Activated naive CD8-positive, alpha-beta T cell treated with anti-CD3 and anti-CD28 coated beads, Interleukin-2, amount 50 U/mL, for 16 hours (primary cell): ENCODE measurements around the gene PREX1.

ENCODE experiments used
- DNase-seq: peaks from one replicate; pipeline ENCODE4 v3.0.0-alpha.2; 2020; ENCODE audit warnings: low read depth, low spot score

Gene PREX1

DNA sequence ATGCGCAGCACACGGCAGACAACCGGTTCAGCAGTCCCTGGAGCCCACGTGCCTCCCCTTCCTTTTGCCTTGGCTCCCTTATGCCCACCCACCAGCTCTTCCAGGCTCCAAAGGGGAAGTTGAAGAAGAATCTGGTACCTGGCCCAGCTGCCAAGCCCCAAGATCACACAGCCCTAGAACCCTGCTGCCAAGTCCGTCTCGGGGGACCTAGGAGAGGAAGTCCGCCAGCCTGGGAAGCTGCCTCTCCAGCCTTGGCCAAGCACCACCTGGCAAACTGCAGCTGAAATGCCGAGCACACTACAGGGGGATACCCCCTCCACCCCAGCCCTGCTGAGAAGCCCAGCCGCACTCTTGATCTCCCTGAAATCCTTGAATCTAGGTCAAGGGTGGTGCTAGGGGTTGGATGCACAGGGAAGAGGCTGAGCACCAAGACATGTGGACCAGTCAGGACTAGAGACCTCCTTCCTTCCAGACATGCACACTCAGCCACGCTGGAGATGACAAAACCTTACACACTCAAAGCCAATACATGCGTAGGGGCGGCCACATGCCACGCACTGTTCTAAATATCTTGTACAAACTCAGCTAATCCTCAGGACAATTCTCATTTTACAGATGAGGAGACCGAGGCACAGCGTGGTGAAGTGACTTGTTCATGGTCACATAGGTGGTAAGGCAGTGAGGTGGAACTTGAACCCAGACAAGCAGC lies 124.1 kb downstream of the PREX1 start:
- no peak for DNase-seq

DNA sequence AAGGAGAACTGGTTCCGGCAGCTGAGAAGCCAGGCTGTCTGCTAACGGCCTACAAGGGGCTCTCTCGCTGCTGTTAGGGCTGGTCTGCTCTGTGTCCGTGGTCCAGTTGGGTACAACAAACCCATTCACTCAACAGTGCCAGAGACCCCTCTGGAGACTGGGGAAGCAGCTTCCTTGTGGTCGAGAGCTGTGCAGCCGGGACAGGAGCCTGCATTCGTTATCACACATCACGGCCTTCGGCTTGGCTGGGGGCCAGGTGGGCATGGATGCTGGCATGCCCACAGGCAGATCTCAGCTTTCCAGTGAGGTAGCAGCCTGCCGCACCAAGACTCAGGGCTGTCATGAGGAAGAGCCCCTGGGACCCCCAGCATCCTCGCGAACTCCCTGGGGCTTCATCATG lies 124.7 kb downstream of the PREX1 start:
- DNase-seq, result no peak

DNA sequence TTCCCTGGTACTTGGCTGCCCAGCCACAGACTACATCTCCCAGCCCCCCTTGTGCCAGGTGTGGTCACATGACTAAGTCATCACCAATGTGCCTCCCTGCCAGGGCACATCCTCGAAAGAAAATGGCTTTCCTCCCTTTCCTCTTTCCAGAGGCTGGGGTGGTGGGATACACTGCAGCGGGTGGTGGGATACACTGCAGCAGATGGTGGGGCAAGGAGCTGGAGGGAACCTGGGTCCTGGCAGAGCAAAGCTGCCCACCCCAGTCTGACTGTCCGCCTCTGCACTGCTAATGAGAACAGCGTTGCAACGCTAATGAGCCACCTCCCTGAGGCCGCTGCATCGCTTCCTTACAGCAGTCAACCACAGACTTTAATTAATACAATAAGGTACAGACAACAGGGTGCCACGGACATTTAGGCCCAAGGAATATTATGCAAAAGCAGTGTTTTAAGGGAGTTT lies 125.3 kb downstream of the PREX1 start:
- DNase-seq, result no peak

DNA sequence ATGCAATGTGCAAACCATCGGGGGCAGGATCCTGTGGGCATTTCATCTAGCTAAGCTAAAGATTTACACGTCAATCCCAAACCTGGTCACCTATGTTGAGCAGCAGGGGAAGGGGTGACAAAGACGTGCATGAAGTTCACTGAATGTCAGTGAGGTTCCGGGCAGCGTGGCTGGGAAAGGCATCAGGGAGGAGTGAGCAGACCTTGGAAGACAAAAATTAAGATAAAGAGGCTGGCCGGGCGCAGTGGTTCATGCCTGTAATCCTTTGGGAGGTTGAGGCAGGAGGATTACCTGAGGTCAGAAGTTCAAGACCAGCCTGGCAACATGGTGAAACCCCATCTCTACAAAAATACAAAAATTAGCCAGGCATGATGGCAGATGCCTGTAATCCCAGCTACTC lies 126.1 kb downstream of the PREX1 start:
- DNase-seq, result no peak

DNA sequence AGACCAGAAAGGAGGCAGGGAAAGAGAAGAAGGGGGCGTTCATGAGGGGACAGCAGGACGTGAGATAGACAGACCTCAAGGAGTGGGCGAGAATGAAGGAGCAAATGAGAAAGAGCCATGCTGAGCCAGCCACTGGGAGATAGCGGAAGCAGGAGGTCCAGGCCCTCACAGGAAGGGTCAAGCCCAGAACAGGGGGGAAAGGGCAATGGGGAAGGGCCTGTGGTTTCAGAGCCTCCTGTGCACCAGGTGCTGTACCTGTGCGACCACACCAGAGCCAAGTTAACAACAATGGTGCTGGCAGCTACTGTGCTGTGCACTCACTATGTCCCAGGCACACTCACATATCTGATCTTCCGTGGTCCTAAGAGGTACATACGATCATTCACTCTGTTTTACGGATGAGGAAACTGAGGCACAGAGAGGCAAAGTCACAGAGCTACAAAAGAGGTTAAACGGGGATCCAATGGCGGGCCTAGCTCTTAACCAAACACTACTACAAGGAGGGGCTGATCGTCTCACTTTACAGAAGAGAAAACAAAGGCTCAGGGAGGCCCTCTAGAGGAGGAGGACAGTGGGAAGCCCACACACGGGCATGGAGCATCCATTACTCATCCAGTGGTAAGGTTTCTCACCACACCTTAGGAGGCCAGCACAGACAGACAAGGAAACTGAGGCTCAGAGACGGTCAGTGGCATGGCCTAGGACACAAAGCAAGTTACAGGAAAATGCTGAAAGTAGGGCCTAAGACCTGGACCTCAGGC lies 129.1 kb downstream of the PREX1 start:
- DNase-seq, result no peak

DNA sequence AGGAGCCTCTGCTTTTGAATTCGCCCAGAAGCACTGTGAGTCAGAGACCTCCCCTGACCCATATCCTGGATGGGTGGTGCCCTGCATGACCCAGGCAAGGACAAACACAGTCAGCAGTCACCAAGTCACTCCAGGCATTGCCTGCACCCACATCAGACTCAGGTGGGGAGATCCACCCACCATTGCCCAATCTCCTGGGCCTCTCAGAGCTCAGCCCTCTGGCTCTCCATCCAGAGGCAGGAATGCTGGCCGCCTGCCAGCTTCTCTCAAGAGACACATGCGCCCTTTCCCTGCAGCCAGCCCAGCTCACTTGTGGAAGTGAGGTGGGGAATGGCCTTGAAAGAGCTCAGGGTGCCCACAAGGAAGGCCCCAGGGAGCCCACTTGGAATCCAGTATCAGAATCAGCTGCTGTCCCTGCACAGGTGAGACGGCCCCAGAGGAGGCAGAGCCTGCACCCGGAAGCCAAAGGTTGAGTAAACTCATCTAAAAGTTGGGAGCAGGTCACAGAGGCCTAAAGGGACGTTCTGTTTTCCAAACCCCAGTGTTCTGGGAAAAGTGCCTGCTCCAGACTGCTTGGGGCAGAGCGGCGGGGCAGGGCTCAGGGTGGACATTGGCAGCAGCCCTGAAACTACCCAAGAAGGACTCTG lies 129.8 kb downstream of the PREX1 start:
- no peak for DNase-seq

DNA sequence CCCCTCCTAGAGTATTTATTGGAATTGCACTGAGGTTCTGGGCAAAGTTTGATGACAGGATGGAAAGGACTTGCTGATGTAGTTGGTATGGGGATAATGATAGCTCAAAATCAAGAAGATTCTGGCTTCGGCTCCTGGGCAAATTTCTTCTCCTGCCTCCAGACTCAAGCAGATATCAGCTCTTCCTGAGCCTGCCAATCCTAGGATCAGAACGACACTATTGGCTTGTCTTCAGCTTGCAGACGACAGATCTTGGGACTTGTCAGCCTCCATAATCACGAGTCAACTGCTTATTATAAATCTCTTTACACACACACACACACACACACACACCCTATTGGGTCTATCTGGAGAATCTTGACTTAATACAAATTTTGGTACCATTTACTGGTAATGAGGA lies 131.1 kb downstream of the PREX1 start:
- DNase-seq, result no peak

DNA sequence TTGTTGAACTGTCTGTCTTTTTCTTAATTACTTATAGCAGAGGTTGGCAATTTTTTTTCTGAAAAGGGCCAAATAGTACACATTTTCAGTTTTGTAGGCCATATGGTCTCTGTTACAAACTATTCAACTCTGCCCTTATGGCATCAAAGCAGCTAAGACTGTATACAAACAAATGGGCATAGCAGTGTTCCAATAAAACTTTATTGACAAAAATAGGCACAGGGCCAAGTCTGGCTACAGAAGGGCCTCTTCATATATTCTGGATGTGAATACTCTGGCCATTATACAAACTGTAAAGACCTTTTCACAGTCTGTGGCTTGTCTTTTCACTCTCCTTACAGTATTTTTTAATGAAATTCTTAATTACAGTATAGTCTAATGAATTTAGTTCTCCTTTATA lies 132.1 kb downstream of the PREX1 start:
- DNase-seq, result no peak

DNA sequence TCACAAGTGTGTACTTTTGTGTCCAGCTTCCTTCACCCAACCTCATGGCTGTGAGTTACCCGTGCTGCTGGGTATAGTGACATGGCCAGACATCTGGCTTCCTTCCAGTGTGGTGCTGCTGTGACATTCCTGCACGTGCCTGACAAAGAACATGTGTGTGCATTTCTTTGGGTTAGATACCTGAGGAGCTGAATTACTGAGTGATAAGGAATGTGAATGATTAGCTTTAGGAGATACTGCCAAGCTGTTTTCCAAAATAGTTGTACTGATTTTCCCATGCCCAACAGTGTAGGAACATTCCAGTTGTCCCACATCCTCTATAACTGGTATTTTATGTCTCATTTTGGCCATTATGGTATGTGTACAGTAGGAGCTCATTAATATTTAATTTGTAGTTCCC lies 132.5 kb downstream of the PREX1 start:
- no peak for DNase-seq

DNA sequence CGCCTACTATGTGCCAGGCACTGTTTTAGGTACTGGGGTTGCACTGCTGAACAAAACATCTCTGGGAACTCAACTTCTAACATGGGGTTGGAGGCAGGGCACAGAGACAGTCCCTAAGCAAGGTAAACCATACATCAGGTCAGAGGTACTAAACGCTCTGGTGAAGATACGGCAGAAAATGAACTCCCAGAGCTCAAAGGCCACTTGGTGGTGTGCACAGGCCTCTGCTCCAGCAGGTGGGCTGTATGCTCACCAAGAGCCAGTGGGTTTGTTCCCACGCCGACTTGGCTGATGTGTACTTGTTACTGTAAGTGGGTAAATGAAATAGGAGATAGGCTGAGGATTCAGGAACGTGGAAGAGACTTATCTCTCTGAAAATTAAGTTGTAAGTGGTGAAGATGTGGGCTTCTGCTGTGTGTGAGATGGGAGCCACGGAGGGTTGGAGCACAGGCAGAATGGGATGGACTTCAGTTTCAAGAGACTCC lies 133.4 kb downstream of the PREX1 start:
- DNase-seq, result no peak

DNA sequence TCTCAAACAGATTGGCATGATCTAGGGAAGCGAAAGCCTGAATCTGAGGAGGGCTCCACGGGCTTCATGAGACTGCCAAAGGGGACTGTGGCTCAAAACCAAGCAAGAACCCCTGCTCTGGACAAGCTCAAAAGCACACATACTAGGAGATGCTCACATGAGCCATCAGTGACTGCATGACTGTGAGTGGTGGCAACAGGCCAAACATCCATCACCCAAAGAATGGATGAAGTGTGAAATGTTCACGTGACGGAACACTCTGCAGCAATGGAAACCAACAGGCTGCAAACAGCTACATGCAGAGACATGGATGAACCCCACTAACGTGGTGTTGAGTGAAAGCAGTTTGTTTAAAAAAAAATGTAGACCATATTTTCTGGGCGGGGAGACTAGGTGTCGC lies 136.3 kb downstream of the PREX1 start:
- DNase-seq, result no peak

DNA sequence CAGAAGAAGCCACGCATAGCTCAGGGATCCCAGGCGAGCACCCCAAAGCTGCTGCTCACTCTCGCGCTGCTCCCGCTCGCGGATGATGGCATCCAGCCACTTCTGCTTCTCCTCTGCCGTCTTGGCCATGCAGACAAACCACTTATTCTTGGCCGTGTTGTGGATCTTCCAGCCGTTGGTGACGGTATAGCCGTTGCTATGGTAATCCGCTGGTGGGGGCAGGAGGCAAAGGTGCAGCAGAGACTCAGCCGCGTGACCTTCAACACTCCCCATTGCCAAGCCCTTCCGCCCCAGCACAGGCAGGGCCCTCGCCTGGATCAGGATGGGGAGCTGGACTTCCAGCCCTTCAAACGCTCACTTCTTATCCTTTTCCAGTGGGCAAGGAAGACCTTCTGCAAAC lies 136.9 kb downstream of the PREX1 start:
- no peak for DNase-seq

DNA sequence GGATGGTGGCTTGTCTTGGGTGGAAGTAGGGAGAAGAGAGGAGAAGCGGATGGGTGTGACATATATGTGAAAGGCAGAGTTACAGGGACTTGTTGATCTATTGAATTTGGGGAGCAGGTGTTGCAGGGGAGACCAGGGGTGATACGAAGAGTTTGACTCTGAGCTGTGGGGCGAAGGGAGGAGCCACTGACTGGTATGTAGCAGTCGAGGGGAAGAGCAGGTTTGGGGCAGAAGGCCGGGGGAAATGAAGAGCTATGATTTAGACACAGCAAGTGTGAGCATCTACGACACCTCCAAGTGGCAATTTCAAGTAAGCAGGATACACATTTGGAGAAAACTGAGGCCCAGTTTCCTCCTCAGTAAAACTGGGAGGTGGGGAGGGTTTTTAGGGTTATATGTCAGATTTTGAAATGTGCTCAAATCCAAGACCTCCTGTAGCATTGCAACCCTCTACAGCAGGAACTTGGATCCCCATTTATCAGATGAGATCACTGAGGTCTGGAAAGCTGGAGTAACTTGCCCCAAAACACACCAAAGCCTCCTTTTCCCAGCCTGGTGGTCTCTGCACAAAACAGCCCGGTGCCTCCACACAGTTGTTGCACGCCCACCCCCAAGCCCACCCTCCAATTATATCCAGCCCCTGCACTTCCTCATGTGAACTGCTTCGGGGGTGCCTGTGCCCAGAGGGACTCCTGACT lies 137.8 kb downstream of the PREX1 start:
- no peak for DNase-seq

DNA sequence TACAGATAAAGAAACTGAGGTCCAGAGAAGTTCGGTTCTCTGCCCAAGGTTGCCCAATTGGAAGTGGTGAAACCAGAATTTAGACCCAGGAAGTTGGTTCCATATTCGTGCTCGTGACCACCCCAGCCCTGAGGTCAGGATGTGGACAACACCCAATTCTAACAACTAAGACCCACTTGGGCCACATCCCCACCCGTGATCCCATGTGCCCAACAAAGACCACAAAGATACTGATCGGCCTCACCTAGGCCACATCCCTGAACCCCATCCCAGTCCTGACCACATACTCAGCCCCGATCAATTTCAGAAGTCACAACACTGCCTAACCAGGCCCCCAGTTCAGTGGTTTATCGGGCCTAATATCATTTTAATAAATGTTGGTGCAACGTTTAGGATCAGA lies 138.4 kb downstream of the PREX1 start:
- DNase-seq, result no peak

DNA sequence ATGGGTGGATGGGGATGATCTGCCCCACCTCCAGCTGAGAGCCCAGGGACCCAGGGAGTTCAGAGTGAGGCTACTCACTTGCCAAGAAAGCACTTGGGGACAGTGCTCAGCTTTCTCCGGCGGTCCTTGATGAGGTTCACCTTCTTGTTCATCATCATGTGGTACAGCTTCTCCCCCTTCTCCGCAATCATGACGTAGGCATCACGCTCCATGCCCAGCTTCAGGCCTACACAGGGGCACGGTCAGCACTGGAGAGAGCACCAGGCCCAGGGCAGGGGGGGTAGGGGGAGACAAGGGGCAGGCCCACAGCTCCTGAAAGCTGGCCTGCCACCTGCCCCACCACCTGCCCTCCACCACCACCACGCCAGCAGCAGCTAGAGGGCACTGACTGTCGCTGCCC lies 139.2 kb downstream of the PREX1 start:
- no peak for DNase-seq

DNA sequence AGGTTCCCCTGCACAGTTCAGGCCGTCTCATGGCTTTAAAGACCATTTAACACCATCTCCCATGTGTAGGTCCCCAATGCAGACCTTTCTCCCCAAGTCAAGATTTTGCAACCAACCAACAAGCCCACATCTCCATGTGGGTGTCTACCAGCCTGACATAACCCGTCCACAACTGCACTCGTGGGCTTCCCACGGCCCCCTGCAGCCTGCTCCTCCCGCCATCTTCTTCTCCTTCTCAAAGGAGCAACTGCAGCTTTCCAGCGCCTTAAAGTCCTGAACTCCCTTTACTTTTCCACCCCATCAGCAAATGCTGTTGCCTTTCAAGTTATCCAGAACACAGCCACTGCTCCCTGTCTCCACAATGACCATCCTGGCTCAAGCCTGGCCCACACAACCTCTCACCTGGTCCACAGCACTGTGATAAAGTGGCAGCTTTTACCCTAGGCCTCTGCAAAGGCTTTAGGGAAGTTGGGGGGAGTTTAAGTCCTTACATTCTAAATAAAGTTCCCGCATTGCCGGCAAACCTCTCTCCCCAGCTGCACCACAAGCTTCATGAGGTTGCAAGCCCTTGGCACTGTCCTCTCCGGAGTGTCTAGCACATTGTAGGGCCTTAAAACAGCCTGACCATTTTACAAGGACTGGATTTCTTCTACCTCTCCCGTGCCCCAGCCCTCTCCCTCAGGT lies 140.5 kb downstream of the PREX1 start:
- no peak for DNase-seq

DNA sequence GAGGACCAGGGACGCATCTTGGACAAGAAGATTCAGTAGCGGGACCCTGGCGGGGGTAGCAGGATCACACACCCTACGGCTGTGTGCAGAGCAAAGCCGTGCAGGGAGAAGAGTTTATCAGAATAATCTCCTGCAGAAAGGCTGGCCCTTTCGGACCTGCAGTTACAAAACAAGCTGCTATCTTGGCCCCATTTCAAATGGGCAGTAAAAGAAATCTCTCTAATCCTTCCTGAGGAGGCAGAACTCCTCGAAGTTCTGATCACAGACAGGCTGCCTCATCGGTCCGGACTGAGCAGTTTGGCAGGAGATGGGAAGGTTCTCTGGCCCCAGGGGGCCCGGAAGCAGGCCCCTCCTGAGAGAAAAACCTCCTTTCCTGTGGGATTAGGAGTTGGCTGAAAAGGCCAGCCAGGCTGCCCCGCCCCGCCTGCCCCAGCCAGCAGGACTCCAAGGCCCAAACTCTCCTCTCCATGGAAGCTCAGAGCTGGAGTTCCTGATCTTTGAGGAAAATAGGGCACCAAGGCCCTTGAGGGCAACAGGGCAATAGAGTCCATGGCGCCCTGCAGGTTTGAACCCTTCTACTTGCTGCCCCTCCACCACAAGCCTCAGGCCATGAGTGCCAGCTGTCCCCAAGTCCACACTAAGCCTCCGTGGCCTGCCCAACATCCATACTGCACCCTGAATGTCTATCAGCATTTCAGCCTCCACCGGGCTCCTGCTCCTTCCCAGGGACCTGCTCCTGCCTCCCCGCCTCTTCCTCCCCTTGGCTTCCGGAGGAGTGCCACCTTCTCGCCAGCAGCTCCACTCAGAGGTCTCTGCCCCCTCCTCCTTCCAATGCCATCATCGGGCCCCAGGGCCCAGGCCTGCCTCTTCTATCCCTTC lies 141.3 kb downstream of the PREX1 start:
- no peak for DNase-seq

DNA sequence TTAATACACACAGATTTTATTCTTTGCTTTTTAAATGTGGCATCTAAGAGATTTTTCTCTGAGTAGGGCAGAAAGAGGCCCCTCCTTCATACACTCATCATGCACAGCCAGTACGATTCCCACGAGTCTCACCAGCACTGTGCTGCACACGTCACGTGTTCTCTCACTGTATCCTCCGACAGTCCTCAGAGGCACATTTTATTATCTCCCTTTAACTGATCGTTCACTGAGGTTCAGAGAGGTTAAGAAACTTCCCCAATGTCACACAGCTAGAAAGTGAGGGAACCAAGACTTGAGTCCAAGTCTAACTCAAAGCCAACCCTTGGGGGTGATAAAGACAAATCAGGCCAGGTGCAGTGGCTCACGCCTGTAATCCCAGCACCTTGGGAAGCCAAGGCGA lies 142.5 kb downstream of the PREX1 start:
- no peak for DNase-seq

DNA sequence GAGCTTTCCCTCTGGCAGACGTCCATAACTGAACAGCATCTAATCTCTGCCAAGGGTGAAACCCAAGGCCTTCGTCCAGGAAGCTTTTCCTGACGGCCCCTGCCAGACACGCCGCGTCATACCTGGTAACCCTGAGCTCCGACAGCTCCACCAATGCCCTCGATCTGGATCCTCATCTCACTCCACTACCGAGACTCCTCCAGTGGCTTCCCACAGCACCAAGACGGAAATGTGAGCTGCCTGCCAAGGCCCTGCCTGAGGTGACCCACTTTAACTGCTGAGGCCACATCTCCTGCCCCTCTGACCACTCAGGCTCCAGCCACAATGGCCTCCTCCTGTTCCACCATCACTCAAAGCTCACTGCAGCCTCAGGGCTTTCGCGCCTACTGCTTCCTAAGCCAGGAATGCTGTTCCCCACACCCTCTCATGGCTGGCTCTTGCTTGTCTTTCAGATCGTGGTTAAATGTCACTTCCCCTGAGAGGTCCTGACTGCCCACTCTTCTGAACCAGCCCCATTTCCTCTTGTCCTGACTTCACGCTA lies 143.2 kb downstream of the PREX1 start:
- no peak for DNase-seq

DNA sequence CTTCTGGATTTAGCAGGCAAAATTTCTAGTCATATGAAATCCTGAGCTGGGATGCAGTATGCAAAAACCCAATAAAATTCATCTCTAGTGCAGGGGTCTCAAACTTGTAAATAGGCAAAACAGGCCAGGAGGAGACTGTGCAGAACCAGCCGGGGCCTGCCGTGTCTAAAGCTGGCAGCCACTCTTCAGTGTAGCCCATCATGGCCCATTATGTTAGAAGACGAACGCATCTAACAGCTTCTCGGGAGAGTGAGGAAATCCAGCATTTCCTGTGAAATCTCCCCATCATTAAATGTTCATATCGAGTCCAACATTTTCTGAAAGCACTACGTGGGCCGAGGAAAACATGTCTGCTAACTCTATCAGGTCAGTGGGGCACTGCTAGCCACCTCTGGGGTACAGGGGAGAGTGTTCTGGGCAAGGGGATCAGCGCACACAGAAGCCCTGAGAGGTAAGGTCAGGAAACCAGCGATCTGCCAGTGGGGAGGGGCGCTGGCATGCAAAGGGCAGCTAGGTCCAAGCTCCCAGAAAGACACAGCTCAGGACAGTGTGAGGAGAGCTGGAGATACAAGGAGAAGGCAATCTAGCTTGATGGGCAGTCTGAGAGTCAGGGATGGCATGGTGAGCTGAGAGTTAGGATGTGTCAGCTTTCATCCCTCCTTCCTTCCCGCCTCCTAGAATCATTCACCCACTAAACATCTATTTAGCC lies 144.2 kb downstream of the PREX1 start:
- no peak for DNase-seq
